Lower lobe of right lung (tissue), 2 donors: ENCODE measurements around the gene PTPRN2. TPM values are rescaled to one million over a fixed set of nuclear protein-coding genes. Genes with fewer than 3 reads are reported as not detected.

ENCODE experiments used
- ATAC-seq, 2 donors: fragments of 200-7000 bp; cut with Tn5 transposase; one replicate each; pipeline ENCODE4 v1.9.1; 2020 to 2022; ENCODE audit warnings: mild to moderate bottlenecking in 2 of 2, moderate library complexity in 2 of 2
- DNase-seq: peaks from one replicate; pipeline ENCODE4 v3.0.0-alpha.2; 2020
- H3K27ac ChIP-seq: fragments of 200-600 bp; one replicate; pipeline ENCODE4 v1.8.0; 2022
- H3K27me3 ChIP-seq: fragments of 200-600 bp; one replicate; pipeline ENCODE4 v1.8.0; 2022; ENCODE audit warnings: low read depth
- H3K36me3 ChIP-seq: fragments of 200-600 bp; one replicate; pipeline ENCODE4 v1.8.0; 2022; ENCODE audit warnings: mild to moderate bottlenecking
- H3K4me1 ChIP-seq: fragments of 200-600 bp; one replicate; pipeline ENCODE4 v1.8.0; 2022
- H3K4me3 ChIP-seq: fragments of 200-600 bp; one replicate; pipeline ENCODE4 v1.8.0; 2022; ENCODE audit warnings: mild to moderate bottlenecking
- H3K9me3 ChIP-seq: fragments of 200-600 bp; one replicate; pipeline ENCODE4 v1.8.0; 2022
- CTCF ChIP-seq: fragments of 200-600 bp; IDR thresholded peaks from one replicate; pipeline ENCODE4 v1.8.0; 2022; ENCODE audit warnings: antibody characterized with exemption, mild to moderate bottlenecking
- intact Hi-C: fragments of 100-400 bp; cut with DNase I; formaldehyde crosslinking; loops from one replicate; pipeline ENCODE4 v1.11.0; 2022
- total RNA-seq: library from RNA; stranded (reverse); fragmentation: NEBNext Ultra II Directional; extraction: Animal tissue kit (Norgen Biotek cat#: 25700); gene quantifications from one replicate; pipeline ENCODE4 v1.2.1, GENCODE V29; 2021
- donor health status: DM: no; HTN: yes; CAD: no; lungs with severe emphysema.

Gene PTPRN2
- total RNA-seq, 1 donor from 2014 or later: 6.8 TPM

- Histone ChIP-seq H3K36me3 (no peaks in the 10 kb centered on the region), H3K27ac (no peak overlapping the region), H3K27me3 (peaks cover 10% of the 10 kb centered on the region), H3K4me1 (no peaks in the 10 kb centered on the region), H3K9me3 (no peaks in the 10 kb centered on the region), H3K4me3 (no peak overlapping the region)
- no peak for ATAC-seq
- TF ChIP-seq CTCF: no peak
- no peak for DNase-seq
- intact Hi-C loops: no loop called here
These were observed 978.1 kb downstream of the PTPRN2 start for GRCh38 chr7:157609516-157609915.

- H3K9me3 ChIP-seq: no peaks in the 10 kb centered on the region
- H3K27me3 ChIP-seq: peaks cover 13% of the 10 kb centered on the region
- ATAC-seq (no peak), DNase-seq (no peak)
- intact Hi-C loops: no loop called here
- no peak for TF ChIP-seq CTCF
- H3K4me3 ChIP-seq: no peak overlapping the region
- H3K4me1 ChIP-seq: no peaks in the 10 kb centered on the region
- no peak overlapping the region for H3K27ac ChIP-seq
- H3K36me3 ChIP-seq: no peaks in the 10 kb centered on the region
These were observed 980.4 kb downstream of the PTPRN2 start for GRCh38 chr7:157607218-157607617.

GRCh38 chr7:157606140-157606539, 981.5 kb downstream of the PTPRN2 start:
- Histone ChIP-seq H3K27me3 (peaks cover 13% of the 10 kb centered on the region), H3K9me3 (no peaks in the 10 kb centered on the region), H3K4me1 (no peaks in the 10 kb centered on the region), H3K36me3 (no peaks in the 10 kb centered on the region), H3K27ac (no peak overlapping the region), H3K4me3 (no peak overlapping the region)
- TF ChIP-seq CTCF: no peak
- intact Hi-C loops: no loop called here
- DNase-seq (no peak), ATAC-seq (no peak)

- H3K4me3 ChIP-seq: no peak overlapping the region
- peaks cover 13% of the 10 kb centered on the region for H3K27me3 ChIP-seq
- H3K27ac ChIP-seq: no peak overlapping the region
- no peak for TF ChIP-seq CTCF
- ATAC-seq: no peak
- DNase-seq: no peak
- no peaks in the 10 kb centered on the region for H3K36me3 ChIP-seq
- no peaks in the 10 kb centered on the region for H3K9me3 ChIP-seq
- H3K4me1 ChIP-seq: no peaks in the 10 kb centered on the region
- intact Hi-C loops: no loop called here
These were observed 982.0 kb downstream of the PTPRN2 start for GRCh38 chr7:157605638-157606037.

- Histone ChIP-seq H3K9me3 (no peaks in the 10 kb centered on the region), H3K27me3 (peaks cover 13% of the 10 kb centered on the region), H3K4me1 (no peaks in the 10 kb centered on the region), H3K36me3 (no peaks in the 10 kb centered on the region), H3K4me3 (no peak overlapping the region), H3K27ac (no peak overlapping the region)
- intact Hi-C loops: no loop called here
- ATAC-seq (no peak), DNase-seq (no peak)
- TF ChIP-seq CTCF: no peak
These were observed 982.8 kb downstream of the PTPRN2 start for GRCh38 chr7:157604661-157605381.
